NCI-H524 treated with DMSO at 0.1 percent for 48 hours (cell line): ENCODE results near the gene NACC2.
"Not testable (repeated sequence)": the region's sequence is repeated elsewhere in the genome, so short reads cannot be mapped to it uniquely, and the experiment has no call there.

Experiments
- DNase-seq: peaks from one replicate; lab custom pipeline; 2025; lab: John Stamatoyannopoulos, UW

NACC2 gene

GRCh38 chr9:136110082-136111061 lies 15.3 kb upstream of the NACC2 start:
- no peak for DNase-seq

DNA sequence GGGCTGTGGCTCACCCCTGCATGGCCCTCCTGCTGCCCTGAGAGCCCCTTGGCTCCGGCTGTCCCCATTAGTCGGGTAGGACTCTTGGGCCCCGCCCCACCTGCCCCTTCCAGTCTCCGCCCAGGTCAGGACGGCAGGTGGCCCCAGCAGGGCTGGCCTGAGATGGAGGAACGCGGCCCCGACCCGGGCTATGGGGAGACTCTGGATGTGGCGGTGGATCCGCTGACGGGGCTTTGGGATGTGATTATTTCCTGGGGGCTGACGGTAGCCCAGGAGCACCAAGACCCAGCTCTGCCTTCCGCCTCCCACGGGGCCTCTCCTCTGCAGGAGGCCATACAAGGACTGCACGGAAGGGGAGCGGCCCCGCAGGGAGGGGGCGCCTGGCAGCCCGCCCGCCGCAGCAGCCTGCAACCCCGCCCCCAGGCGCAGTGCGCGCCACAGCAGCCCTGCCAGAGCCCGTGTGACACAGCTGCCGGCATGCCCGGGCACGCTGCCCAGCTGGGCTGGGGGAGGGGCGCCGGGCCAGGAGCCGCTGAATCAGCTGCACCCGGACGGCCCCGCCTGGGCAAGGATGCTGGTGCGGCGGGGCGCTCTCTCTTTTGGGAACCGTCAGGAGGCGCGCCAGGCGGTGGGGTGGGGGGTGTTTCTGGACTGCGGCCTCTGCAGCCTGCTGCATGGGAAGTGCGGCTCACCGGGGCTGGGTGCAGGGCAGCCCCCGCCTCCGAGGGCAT lies 14.4 kb upstream of the NACC2 start:
- DNase-seq = peak; percentile 88

GRCh38 chr9:136108648-136109266 lies 13.7 kb upstream of the NACC2 start:
- no peak for DNase-seq

DNA sequence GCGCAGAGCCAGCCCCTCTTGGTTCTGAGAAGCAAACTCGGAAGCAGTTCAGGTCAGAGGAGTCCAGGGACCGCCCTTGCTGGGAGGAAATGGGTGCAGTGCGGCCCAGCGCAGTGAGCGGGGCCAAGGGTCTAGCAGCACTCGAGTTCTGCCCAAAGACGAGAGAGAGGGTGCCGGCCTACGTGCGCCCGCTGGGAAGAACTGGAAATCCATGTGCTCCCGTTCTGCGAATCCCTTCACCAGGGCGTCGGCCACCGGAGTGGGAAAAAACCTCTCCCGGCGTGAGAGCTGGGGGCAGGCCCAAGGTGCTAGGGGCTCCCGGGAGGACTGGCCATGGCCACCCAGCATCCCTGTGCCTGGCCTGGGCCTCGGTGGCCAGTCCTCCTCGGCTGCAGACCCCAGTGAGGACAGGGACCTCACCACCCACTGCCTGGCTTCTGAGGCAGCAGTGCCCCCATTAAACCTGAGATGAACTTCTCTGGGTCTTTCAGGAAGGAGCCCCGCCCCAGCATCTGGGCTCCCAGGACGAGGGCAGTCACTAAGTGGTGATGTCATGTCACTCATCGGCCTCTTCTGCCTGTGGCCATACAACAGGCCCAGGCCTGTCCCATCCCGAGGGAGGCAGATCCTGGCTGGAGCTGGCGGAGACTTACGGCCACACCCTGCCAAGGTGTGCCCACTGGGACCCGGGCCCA lies 13.0 kb upstream of the NACC2 start:
- DNase-seq = peak; percentile 79

GRCh38 chr9:136107155-136107952 lies 12.3 kb upstream of the NACC2 start:
- no peak for DNase-seq

- peak; percentile 33 for DNase-seq
Measured at GRCh38 chr9:136105398-136106135, 10.5 kb upstream of the NACC2 start.

- no peak for DNase-seq
Measured at GRCh38 chr9:136104916-136105315, 9.8 kb upstream of the NACC2 start.

- no peak for DNase-seq
Measured at GRCh38 chr9:136104488-136104800, 9.4 kb upstream of the NACC2 start.

GRCh38 chr9:136103651-136104487 lies 8.8 kb upstream of the NACC2 start:
- no peak for DNase-seq

DNA sequence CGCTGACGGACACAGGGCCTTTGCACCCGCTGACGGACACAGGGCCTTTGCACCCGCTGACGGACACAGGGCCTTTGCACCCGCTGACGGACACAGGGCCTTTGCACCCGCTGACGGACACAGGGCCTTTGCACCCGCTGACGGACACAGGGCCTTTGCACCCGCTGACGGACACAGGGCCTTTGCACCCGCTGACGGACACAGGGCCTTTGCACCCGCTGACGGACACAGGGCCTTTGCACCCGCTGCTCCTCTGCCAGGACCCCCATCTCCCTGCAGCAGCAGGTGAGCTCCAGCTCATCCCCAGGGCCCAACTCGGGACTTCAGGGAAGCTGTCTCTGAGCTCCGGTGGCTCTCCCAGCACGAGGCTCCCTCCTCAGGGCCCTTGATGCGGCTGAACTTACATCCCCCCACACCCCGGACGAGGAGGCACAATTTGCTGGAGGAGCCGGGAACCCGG lies 6.6 kb upstream of the NACC2 start:
- DNase-seq = not testable (repeated sequence)

GRCh38 chr9:136100700-136101614 lies 5.9 kb upstream of the NACC2 start:
- no peak for DNase-seq

DNA sequence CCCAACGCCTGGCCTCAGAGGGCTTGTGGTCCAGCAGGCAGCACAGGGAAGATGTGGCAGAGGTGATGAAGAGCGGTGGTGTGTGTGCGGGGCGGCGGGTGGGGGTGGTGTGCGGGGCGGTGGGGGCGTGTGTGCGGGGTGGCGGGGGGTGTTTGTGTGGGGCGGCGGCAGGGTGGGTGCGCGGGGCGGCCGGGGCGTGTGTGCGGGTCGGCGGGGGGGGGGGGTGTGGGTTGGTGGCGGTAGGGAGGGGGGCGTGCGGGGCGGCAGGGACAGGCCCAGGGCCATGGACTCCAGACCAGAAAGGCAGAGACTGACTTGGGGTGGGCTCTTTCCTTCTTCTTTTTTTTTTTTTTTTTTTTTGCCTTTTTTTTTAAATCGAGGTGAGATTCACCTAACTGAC lies 4.5 kb upstream of the NACC2 start:
- no peak for DNase-seq

- DNase-seq = no peak
Measured at GRCh38 chr9:136098844-136099243, 3.8 kb upstream of the NACC2 start.

DNA sequence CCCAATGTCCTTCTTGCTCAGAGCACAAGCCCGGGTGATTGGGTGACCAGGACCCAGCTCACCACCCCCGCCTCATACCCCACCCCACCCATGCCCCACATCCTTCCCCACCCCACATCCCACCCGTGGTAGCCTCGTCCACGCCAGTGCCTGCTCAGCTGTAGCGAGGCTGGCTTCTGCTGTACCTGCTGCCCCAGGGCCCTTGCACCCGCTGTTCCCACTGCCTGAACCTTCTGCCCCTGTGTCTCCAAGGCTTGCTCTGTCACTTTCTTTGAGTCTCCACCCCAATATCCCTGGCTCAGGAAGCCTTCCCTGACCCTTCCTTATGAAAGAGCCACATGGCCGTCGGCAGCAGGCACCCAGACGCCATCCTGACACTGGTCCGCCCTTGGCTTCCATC lies 3.1 kb upstream of the NACC2 start:
- no peak for DNase-seq

- DNase-seq = no peak
Measured at GRCh38 chr9:136096505-136097001, 1.5 kb upstream of the NACC2 start.

DNA sequence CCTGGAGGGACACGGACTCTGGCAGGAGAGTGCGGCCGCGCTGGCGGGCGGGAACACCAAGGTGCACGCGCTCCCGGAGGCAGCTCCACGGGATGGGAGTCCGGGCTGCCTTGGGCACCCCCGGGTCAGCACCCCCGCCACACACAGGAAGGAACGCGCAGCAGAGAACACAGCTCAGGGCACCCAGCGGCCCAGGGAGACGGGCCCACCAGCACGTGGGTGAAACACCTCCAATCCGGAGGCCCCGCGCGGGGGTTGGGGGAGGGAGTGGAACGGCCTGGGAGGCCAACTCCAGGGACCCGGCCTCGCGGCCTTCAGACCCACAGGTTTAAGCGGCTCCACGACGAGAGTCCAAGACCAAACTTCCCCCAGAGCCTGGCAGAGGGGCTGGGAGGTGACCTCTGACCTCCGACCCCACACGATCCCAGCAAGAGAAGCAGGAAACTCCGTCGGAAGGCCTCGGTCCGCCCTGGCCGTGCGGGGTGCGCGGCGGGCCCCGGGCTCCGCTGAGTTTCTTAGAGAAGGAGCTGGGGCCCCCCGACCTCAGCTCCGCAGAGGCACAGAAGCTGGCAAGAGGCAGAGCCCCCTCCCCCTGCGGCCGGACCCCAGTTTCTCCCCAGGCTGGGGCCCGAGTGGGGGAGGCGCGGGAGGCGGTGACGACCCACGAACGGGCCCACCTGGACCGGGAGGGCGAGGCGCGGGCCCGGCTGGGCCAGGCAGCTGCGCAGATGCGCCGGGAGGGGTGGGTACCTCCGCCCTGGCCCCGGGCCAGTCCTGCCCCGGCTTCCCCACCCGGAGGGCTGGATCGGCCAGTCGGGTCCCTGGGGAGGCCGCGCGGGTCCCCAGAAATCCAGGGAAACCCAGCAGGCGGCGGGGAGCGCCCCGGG lies 851 bp downstream of the NACC2 start:
- no peak for DNase-seq

- DNase-seq = no peak
Measured at GRCh38 chr9:136093346-136093986, 1.6 kb downstream of the NACC2 start.
